Muscle of leg (tissue), 11 donors: ENCODE measurements around the gene BACE1-AS. TPM values are rescaled to one million over a fixed set of nuclear protein-coding genes. Genes with fewer than 3 reads are reported as not detected.
"Not testable (repeated sequence)": the region's sequence is repeated elsewhere in the genome, so short reads cannot be mapped to it uniquely, and the experiment has no call there.

Source experiments
- DNase-seq: peaks from one replicate; pipeline ENCODE4 v3.0.0; 2013
- H3K27ac ChIP-seq: one replicate; pipeline ENCODE4 v1.5.1; 2013; ENCODE audit warnings: mild to moderate bottlenecking, low read length, control low read depth
- H3K27me3 ChIP-seq: one replicate; pipeline ENCODE4 v1.6.1; 2013; ENCODE audit warnings: low read length; ENCODE audit not compliant: control insufficient read depth, insufficient read depth
- H3K36me3 ChIP-seq: one replicate; pipeline ENCODE4 v1.6.1; 2013; ENCODE audit warnings: low read length; ENCODE audit not compliant: control insufficient read depth, insufficient read depth
- H3K4me1 ChIP-seq: one replicate; pipeline ENCODE4 v1.6.1; 2013; ENCODE audit warnings: low read length; ENCODE audit not compliant: control insufficient read depth, insufficient read depth
- H3K4me3 ChIP-seq: one replicate; pipeline ENCODE4 v1.5.1; 2013; ENCODE audit warnings: low read length, control low read depth
- H3K9me3 ChIP-seq: replicated peaks from 2 replicates; pipeline ENCODE4 v1.6.1; 2013; ENCODE audit warnings: low read depth, low read length; ENCODE audit not compliant: control insufficient read depth
- WGBS: methylation state at CpG from one replicate; pipeline ENCODE4 v1.1.5; 2013; ENCODE audit warnings: missing lambda C conversion rate; ENCODE audit not compliant: insufficient coverage; 5-methylcytosine and 5-hydroxymethylcytosine counted together
- polyA plus RNA-seq, 8 donors: library from polyadenylated mRNA; unstranded; fragments of 120-200 nt; gene quantifications; one replicate each; pipeline versions ENCODE4 v1.2.1 to v1.2.3, GENCODE V29; 2013; ENCODE audit warnings: inconsistent platforms in 1 of 8, low replicate concordance in 1 of 8; ENCODE audit not compliant: insufficient read length in 8 of 8, insufficient read depth in 1 of 8
- total RNA-seq: library from RNA; stranded (reverse); fragments of 120-200 nt; gene quantifications from one replicate; pipeline ENCODE4 v1.2.4, GENCODE V29; 2013

Gene BACE1-AS
- total and polyA plus RNA-seq, 9 donors = 5.9 to 14.7 (median 11.6) TPM

DNA sequence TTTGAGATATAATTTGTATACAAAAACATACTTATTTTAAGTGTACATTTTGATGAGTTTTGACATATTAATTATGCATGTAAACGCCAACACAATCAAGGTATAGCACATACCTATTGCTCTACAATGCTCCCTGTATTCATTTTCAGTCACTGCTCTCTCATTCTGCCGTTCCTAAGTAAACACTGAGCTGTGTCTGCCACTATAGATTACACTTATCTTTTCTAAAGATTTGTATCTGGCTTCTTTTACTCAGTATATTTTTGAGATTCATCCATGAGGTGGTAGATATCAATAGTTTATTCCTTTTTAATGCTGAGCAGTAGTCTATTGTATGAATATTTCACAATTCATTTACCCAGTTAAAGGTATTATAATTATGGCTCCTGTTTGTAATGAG lies 25.4 kb upstream of the BACE1-AS start:
- H3K4me3 ChIP-seq = no peak overlapping the region
- WGBS = no CpG with 5 or more reads among the region's 2 CpGs
- H3K36me3 ChIP-seq = peaks cover 14% of the 10 kb centered on the region
- H3K27me3 ChIP-seq = no peaks in the 10 kb centered on the region
- H3K27ac ChIP-seq = no peak overlapping the region
- no peaks in the 10 kb centered on the region for H3K9me3 ChIP-seq
- H3K4me1 ChIP-seq = no peaks in the 10 kb centered on the region
- no peak for DNase-seq

- DNase-seq = no peak
- H3K4me3 ChIP-seq = no peak overlapping the region
- H3K9me3 ChIP-seq = no peaks in the 10 kb centered on the region
- H3K27me3 ChIP-seq = no peaks in the 10 kb centered on the region
- WGBS = no CpG with 5 or more reads among the region's 2 CpGs
- H3K36me3 ChIP-seq = peaks cover 11% of the 10 kb centered on the region
- H3K4me1 ChIP-seq = no peaks in the 10 kb centered on the region
- H3K27ac ChIP-seq = no peak overlapping the region
Observed at GRCh38 chr11:117269856-117270255, 21.3 kb upstream of the BACE1-AS start.

DNA sequence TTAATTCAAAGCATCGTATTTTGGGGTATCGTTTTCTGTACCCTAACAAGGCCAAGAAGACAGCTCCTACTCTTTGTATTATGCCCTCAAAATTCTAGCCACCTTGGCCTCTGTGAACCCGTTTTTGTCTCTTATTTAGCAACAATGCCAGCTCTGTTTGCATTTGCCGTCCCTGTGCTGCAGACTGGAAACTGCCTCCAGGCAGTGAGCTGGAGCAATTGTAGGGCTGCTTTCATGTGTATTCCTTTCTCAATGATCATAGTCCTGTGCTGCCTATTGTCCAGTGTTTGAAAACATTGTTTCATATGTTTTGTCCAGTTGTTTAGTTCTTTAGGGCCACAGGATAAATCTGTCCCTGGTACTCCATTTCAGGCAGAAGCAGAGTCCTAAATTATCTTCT lies 19.9 kb upstream of the BACE1-AS start:
- Histone ChIP-seq H3K27me3 (no peaks in the 10 kb centered on the region), H3K4me3 (no peak overlapping the region), H3K36me3 (peaks cover 16% of the 10 kb centered on the region), H3K4me1 (no peaks in the 10 kb centered on the region), H3K9me3 (no peaks in the 10 kb centered on the region), H3K27ac (no peak overlapping the region)
- WGBS = 94% methylated on average over 3 of the region's 4 CpGs
- DNase-seq = no peak

GRCh38 chr11:117272175-117272574 lies 19.0 kb upstream of the BACE1-AS start:
- not testable (repeated sequence) for DNase-seq, H3K4me1 ChIP-seq, H3K27ac ChIP-seq, H3K27me3 ChIP-seq, H3K9me3 ChIP-seq, H3K4me3 ChIP-seq
- peaks cover 16% of the 10 kb centered on the region for H3K36me3 ChIP-seq
- 100% methylated on average over 2 of the region's 5 CpGs for WGBS

GRCh38 chr11:117273550-117274289 lies 17.4 kb upstream of the BACE1-AS start:
- Histone ChIP-seq H3K4me3 (no peak overlapping the region), H3K36me3 (peaks cover 16% of the 10 kb centered on the region), H3K27me3 (no peaks in the 10 kb centered on the region), H3K9me3 (no peaks in the 10 kb centered on the region), H3K27ac (no peak overlapping the region), H3K4me1 (no peaks in the 10 kb centered on the region)
- WGBS = 74% methylated on average over 4 of the region's 9 CpGs
- no peak for DNase-seq

DNA sequence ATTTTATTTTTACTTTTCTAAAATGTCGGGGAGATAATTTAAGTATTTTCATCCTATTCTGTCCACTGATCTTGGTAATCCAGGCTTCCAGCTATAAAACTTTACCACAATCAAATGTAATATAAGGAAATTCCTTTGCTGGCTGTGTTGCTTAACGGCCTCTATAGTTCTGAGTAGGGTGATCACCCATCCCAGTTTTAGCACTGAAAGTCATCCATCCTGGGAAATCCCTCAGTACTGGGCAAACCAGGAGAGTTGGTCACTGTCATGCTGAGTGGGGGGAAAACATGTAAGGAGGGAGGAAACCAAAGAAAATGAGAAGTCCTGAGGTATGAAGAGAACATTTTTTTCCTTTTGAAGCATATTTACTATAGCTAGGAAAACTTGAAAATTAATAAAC lies 12.8 kb upstream of the BACE1-AS start:
- Histone ChIP-seq H3K27me3 (no peaks in the 10 kb centered on the region), H3K36me3 (peaks cover 40% of the 10 kb centered on the region), H3K4me1 (no peaks in the 10 kb centered on the region), H3K4me3 (no peak overlapping the region), H3K27ac (no peak overlapping the region), H3K9me3 (no peaks in the 10 kb centered on the region)
- no peak for DNase-seq
- no CpG with 5 or more reads among the region's 2 CpGs for WGBS

DNA sequence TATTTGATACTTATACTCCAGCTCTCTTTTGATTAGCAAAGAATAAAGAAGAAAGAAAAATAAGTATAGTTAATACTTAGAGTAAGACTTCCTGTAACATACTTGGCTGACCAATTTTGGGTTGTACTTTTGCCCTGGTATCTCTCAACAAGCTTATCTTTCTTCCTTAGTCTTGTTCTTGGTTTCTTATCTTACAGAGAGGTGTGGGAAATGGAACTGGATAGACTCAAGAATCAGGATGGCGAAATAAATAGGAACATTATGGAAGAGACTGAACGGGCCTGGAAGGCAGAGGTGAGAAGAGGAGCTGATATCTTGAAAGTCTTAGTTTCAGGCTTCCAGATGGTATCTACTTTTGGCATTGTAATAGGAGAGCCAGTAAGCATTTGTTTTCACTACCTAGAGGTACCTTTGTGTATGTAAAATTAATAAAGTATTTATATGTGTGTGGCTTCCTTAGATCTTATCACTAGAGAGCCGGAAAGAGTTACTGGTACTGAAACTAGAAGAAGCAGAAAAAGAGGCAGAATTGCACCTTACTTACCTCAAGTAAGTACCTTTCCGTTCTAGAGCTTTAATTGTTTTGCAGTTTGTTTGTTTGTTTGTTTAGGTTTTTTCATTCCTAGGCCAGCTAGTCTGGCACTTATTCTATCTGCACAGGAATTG lies 11.3 kb upstream of the BACE1-AS start:
- Histone ChIP-seq H3K27me3 (no peaks in the 10 kb centered on the region), H3K4me1 (no peaks in the 10 kb centered on the region), H3K27ac (no peak overlapping the region), H3K9me3 (no peaks in the 10 kb centered on the region), H3K4me3 (no peak overlapping the region), H3K36me3 (peaks cover 47% of the 10 kb centered on the region)
- no peak for DNase-seq
- 100% methylated on average over 2 of the region's 4 CpGs for WGBS

GRCh38 chr11:117281159-117281558 lies 10.0 kb upstream of the BACE1-AS start:
- Histone ChIP-seq H3K9me3 (no peaks in the 10 kb centered on the region), H3K27me3 (no peaks in the 10 kb centered on the region), H3K4me1 (no peaks in the 10 kb centered on the region), H3K4me3 (no peak overlapping the region), H3K36me3 (peaks cover 54% of the 10 kb centered on the region), H3K27ac (no peak overlapping the region)
- 92% methylated on average over 4 of the region's 6 CpGs for WGBS
- DNase-seq = no peak

GRCh38 chr11:117281869-117282268 lies 9.3 kb upstream of the BACE1-AS start:
- Histone ChIP-seq H3K27me3 (no peaks in the 10 kb centered on the region), H3K4me3 (no peak overlapping the region), H3K27ac (no peak overlapping the region), H3K4me1 (no peaks in the 10 kb centered on the region), H3K36me3 (peaks cover 57% of the 10 kb centered on the region), H3K9me3 (no peaks in the 10 kb centered on the region)
- DNase-seq = no peak
- 96% methylated on average over 6 of the region's 7 CpGs for WGBS

DNA sequence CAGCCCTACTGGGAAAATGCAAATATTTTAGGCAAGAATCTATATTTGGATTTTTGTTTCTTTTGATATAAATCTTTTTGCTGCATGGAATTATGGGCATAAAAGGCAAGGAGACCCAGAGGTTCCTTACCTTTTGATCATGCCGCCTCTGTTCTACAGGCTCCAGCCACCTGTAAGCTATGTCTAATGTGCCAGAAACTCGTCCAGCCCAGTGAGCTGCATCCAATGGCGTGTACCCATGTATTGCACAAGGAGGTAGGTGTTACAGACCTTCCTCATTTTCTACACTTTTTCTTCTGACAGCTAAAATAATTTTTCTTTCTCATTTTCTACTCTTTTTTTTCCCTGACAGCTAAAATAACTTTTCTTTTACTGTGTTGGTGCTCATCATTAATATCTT lies 8.2 kb upstream of the BACE1-AS start:
- Histone ChIP-seq H3K36me3 (peaks cover 67% of the 10 kb centered on the region), H3K4me1 (no peaks in the 10 kb centered on the region), H3K4me3 (no peak overlapping the region), H3K27me3 (no peaks in the 10 kb centered on the region), H3K27ac (no peak overlapping the region), H3K9me3 (no peaks in the 10 kb centered on the region)
- WGBS = 78% methylated on average over 3 of the region's 3 CpGs
- no peak for DNase-seq
